Gastroesophageal sphincter (tissue), 4 donors: ENCODE measurements around the gene FAAP100. TPM values are rescaled to one million over a fixed set of nuclear protein-coding genes. Genes with fewer than 3 reads are reported as not detected.

Source experiments
- ATAC-seq: fragments of 150-250 bp; one replicate; pipeline ENCODE4 v1.9.1; 2016; ENCODE audit warnings: mild to moderate bottlenecking, moderate library complexity
- H3K27ac ChIP-seq, 4 donors: fragments of 200-600 bp; sonication (generic) in 3 of 4; 1 replicate in 3 of 4; 2 replicates in 1 of 4; pipeline ENCODE4 v1.5.1; 2016 to 2019
- H3K27me3 ChIP-seq: fragments of 200-600 bp; sonication (generic); one replicate; pipeline ENCODE4 v1.5.1; 2019
- H3K36me3 ChIP-seq, 2 donors: fragments of 200-600 bp; sonication (generic); one replicate each; pipeline ENCODE4 v1.5.1; 2019; ENCODE audit warnings: control low read depth in 1 of 2
- H3K4me1 ChIP-seq, 3 donors: fragments of 200-600 bp; sonication (generic); 1 replicate in 2 of 3; 2 replicates in 1 of 3; pipeline ENCODE4 v1.5.1; 2016 to 2019; ENCODE audit warnings: control low read depth in 2 of 3
- H3K4me3 ChIP-seq, 2 donors: fragments of 200-600 bp; sonication (generic); one replicate each; pipeline ENCODE4 v1.5.1; 2019; ENCODE audit warnings: mild to moderate bottlenecking in 1 of 2, moderate library complexity in 1 of 2
- H3K9me3 ChIP-seq, 3 donors: fragments of 200-600 bp; sonication (generic); one replicate each; pipeline ENCODE4 v1.5.1; 2017 to 2019; ENCODE audit warnings: control low read depth in 2 of 3
- CTCF ChIP-seq, 4 experiments: fragments of 200-600 bp in 2 of 4; fragments of 450-650 bp in 2 of 4; sonication (generic) in 1 of 4; IDR thresholded peaks; one replicate each; pipeline ENCODE4 v1.5.1; 2017 to 2019; ENCODE audit warnings: antibody characterized with exemption in 4 of 4, mild to moderate bottlenecking in 2 of 4, moderate library complexity in 2 of 4
- EP300 ChIP-seq: sonication (generic); formaldehyde crosslinking; IDR thresholded peaks from one replicate; pipeline ENCODE4 v1.6.1; 2017; ENCODE audit warnings: antibody characterized with exemption, mild to moderate bottlenecking
- POLR2A ChIP-seq, 2 donors: fragments of 450-650 bp; IDR thresholded peaks; one replicate each; pipeline ENCODE4 v1.6.1; 2017; ENCODE audit warnings: antibody characterized with exemption in 2 of 2, mild to moderate bottlenecking in 2 of 2, moderate library complexity in 1 of 2
- POLR2AphosphoS5 ChIP-seq: sonication (generic); formaldehyde crosslinking; IDR thresholded peaks from one replicate; pipeline ENCODE4 v1.6.1; 2017; ENCODE audit warnings: antibody characterized with exemption
- WGBS, 2 donors: methylation state at CpG; one replicate each; pipeline ENCODE4 v1.1.5; 2018; ENCODE audit warnings: low coverage in 1 of 2; 5-methylcytosine and 5-hydroxymethylcytosine counted together
- total RNA-seq, 4 donors: library from RNA; depleted of rRNA; stranded (reverse); fragments of >200 nt; gene quantifications; one replicate each; pipeline ENCODE4 v1.1.0, GENCODE V29; 2016

The FAAP100 gene
- total RNA-seq, 4 donors from 2014 or later: 14.6 to 32.1 (median 20.7) TPM

- H3K27ac ChIP-seq: no peak overlapping the region
- H3K36me3 ChIP-seq: no peaks in the 10 kb centered on the region
- no peak overlapping the region for H3K4me3 ChIP-seq
- peaks cover 0 to 21% (median 9%) of the 10 kb centered on the region in 3 donors for H3K4me1 ChIP-seq
- peaks cover 7% of the 10 kb centered on the region for H3K27me3 ChIP-seq
- WGBS, 2 donors: 80 to 83% methylated on average over 1 to 4 of the region's 16 CpGs
- TF ChIP-seq POLR2A (IDR thresholded peaks at IDR 0.05) (no peak), EP300 (no peak), POLR2AphosphoS5 (no peak), CTCF (IDR thresholded peaks at IDR 0.05) (no peak)
- no peaks in the 10 kb centered on the region for H3K9me3 ChIP-seq
- no peak for ATAC-seq
Observed at GRCh38 chr17:81493198-81494038, 58.7 kb downstream of the FAAP100 start.

- WGBS, 2 donors: 85 to 95% methylated on average over 4 to 9 of the region's 9 CpGs
- Histone ChIP-seq H3K4me1 (peaks cover 0 to 28% (median 9%) of the 10 kb centered on the region in 3 donors), H3K27ac (no peak overlapping the region), H3K9me3 (no peaks in the 10 kb centered on the region), H3K36me3 (no peaks in the 10 kb centered on the region), H3K27me3 (peaks cover 7% of the 10 kb centered on the region), H3K4me3 (no peak overlapping the region)
- TF ChIP-seq EP300: no peak
- TF ChIP-seq POLR2A (IDR thresholded peaks at IDR 0.05): no peak
- no peak for TF ChIP-seq POLR2AphosphoS5
- no peak for TF ChIP-seq CTCF (IDR thresholded peaks at IDR 0.05)
- no peak for ATAC-seq
Observed at GRCh38 chr17:81492706-81493105, 59.4 kb downstream of the FAAP100 start.

GRCh38 chr17:81492202-81492601, 60.0 kb downstream of the FAAP100 start:
- no peak for ATAC-seq
- Histone ChIP-seq H3K4me3 (no peak overlapping the region), H3K36me3 (no peaks in the 10 kb centered on the region), H3K27me3 (peaks cover 7% of the 10 kb centered on the region), H3K27ac (no peak overlapping the region), H3K9me3 (no peaks in the 10 kb centered on the region), H3K4me1 (peaks cover 0 to 33% (median 13%) of the 10 kb centered on the region in 3 donors)
- TF ChIP-seq POLR2A (IDR thresholded peaks at IDR 0.05): no peak
- TF ChIP-seq CTCF (IDR thresholded peaks at IDR 0.05): no peak
- no peak for TF ChIP-seq EP300
- no peak for TF ChIP-seq POLR2AphosphoS5
- 46 to 60% methylated on average over 1 to 5 of the region's 18 CpGs for WGBS, 2 donors

- no peak overlapping the region for H3K4me3 ChIP-seq
- ATAC-seq: no peak
- no peaks in the 10 kb centered on the region for H3K36me3 ChIP-seq
- TF ChIP-seq EP300 (no peak), CTCF (IDR thresholded peaks at IDR 0.05) (no peak), POLR2AphosphoS5 (no peak), POLR2A (IDR thresholded peaks at IDR 0.05) (no peak)
- peaks cover 7% of the 10 kb centered on the region for H3K27me3 ChIP-seq
- no CpG with 5 or more reads among the region's 5 CpGs for WGBS, 2 donors
- H3K9me3 ChIP-seq: no peaks in the 10 kb centered on the region
- H3K27ac ChIP-seq: no peak overlapping the region
- H3K4me1 ChIP-seq: peaks cover 0 to 37% (median 13%) of the 10 kb centered on the region in 3 donors
Observed at GRCh38 chr17:81491761-81492160, 60.4 kb downstream of the FAAP100 start.

GRCh38 chr17:81491181-81491581, 61.0 kb downstream of the FAAP100 start:
- ATAC-seq: no peak
- Histone ChIP-seq H3K4me3 (no peak overlapping the region), H3K9me3 (no peaks in the 10 kb centered on the region), H3K27ac (no peak overlapping the region), H3K36me3 (no peaks in the 10 kb centered on the region), H3K4me1 (peaks cover 0 to 39% (median 13%) of the 10 kb centered on the region in 3 donors), H3K27me3 (peaks cover 7% of the 10 kb centered on the region)
- WGBS, 2 donors: 31 to 38% methylated on average over 5 of the region's 5 CpGs
- no peak for TF ChIP-seq CTCF (IDR thresholded peaks at IDR 0.05)
- TF ChIP-seq POLR2AphosphoS5: no peak
- TF ChIP-seq POLR2A (IDR thresholded peaks at IDR 0.05): no peak
- TF ChIP-seq EP300: no peak
